Hematopoietic multipotent progenitor cell treated with erythropoietin and hydrocortisone succinate and interleukin-3 and kit ligand, for 4 days (in vitro differentiated cells): ENCODE data around the gene FFAR3.

Source experiments
- DNase-seq: peaks from one replicate; pipeline ENCODE4 v3.0.0-alpha.2; 2015

FFAR3 gene

GRCh38 chr19:35357867-35358573 lies at the start of gene FFAR3:
TSS of gene FFAR3 (plus strand) at chr19:35358460. CDS start at chr19:35358891, 431 bp downstream.
- DNase-seq = peak; percentile 73

- no peak for DNase-seq
Measured at GRCh38 chr19:35308910-35309309, 49.4 kb upstream of the FFAR3 start.

- no peak for DNase-seq
Measured at GRCh38 chr19:35309481-35310279, 48.6 kb upstream of the FFAR3 start.

- no peak for DNase-seq
Measured at GRCh38 chr19:35310331-35310730, 47.9 kb upstream of the FFAR3 start.

- no peak for DNase-seq
Measured at GRCh38 chr19:35310811-35311465, 47.3 kb upstream of the FFAR3 start.

- DNase-seq = no peak
Measured at GRCh38 chr19:35311901-35312665, 46.2 kb upstream of the FFAR3 start.

- DNase-seq = peak; percentile 32
Measured at GRCh38 chr19:35313587-35313986, 44.7 kb upstream of the FFAR3 start.

GRCh38 chr19:35314031-35314430 lies 44.2 kb upstream of the FFAR3 start:
- no peak for DNase-seq

GRCh38 chr19:35314858-35315470 lies 43.3 kb upstream of the FFAR3 start:
- DNase-seq = no peak

GRCh38 chr19:35315883-35316282 lies 42.4 kb upstream of the FFAR3 start:
- no peak for DNase-seq

- DNase-seq = no peak
Measured at GRCh38 chr19:35316560-35316959, 41.7 kb upstream of the FFAR3 start.

GRCh38 chr19:35317464-35318043 lies 40.7 kb upstream of the FFAR3 start:
- peak; percentile 12 for DNase-seq

- peak; percentile 21 for DNase-seq
Measured at GRCh38 chr19:35318679-35319448, 39.4 kb upstream of the FFAR3 start.

- DNase-seq = peak; percentile 38
Measured at GRCh38 chr19:35320065-35320713, 38.1 kb upstream of the FFAR3 start.

GRCh38 chr19:35321291-35321690 lies 37.0 kb upstream of the FFAR3 start:
- DNase-seq = no peak

- no peak for DNase-seq
Measured at GRCh38 chr19:35322014-35322413, 36.2 kb upstream of the FFAR3 start.

- peak; percentile 34 for DNase-seq
Measured at GRCh38 chr19:35327642-35328041, 30.6 kb upstream of the FFAR3 start.

GRCh38 chr19:35328851-35329285 lies 29.4 kb upstream of the FFAR3 start, which contains the start of gene CD22:
TSS of gene CD22 (plus strand) at chr19:35329187. CDS start at chr19:35332041, 2,854 bp downstream.
- DNase-seq = peak; percentile 70

GRCh38 chr19:35329323-35329722 lies 28.9 kb upstream of the FFAR3 start:
- DNase-seq = no peak

GRCh38 chr19:35330475-35330874 lies 27.8 kb upstream of the FFAR3 start:
- peak; percentile 44 for DNase-seq
